Measurements from ENCODE around the gene RSPH6A.

GRCh38 chr19:45753548-45753947 lies 61.6 kb downstream of the RSPH6A start:
- TF ChIP-seq MYC (CRISPR knock-in tag; IDR thresholded peaks at IDR 0.05; ENCODE audit: borderline replicate concordance) (no peak), ZFX (CRISPR knock-in tag; IDR thresholded peaks at IDR 0.05; ENCODE audit: low read depth) (no peak), REPIN1 (CRISPR knock-in tag; IDR thresholded peaks at IDR 0.05; ENCODE audit: borderline replicate concordance, low read depth) (no peak), CTCF (CRISPR knock-in tag; IDR thresholded peaks at IDR 0.05) (peak; percentile 50), HINFP (CRISPR knock-in tag; IDR thresholded peaks at IDR 0.05; ENCODE audit: low read depth) (no peak), ZNF709 (CRISPR knock-in tag; IDR thresholded peaks at IDR 0.05) (no peak), SKIL (CRISPR knock-in tag; IDR thresholded peaks at IDR 0.05; ENCODE audit: borderline replicate concordance) (no peak), ATF1 (CRISPR knock-in tag; IDR thresholded peaks at IDR 0.05) (no peak), ZNF282 (IDR thresholded peaks at IDR 0.05; ENCODE audit: partially characterized antibody) (no peak), EEA1 (CRISPR knock-in tag; IDR thresholded peaks at IDR 0.05; ENCODE audit: borderline replicate concordance) (no peak), CHCHD3 (CRISPR knock-in tag; IDR thresholded peaks at IDR 0.05) (no peak), FOXA1 (IDR thresholded peaks at IDR 0.05) (no peak), FOXA1 (CRISPR knock-in tag; IDR thresholded peaks at IDR 0.05) (no peak), ZMYM3 (CRISPR knock-in tag; IDR thresholded peaks at IDR 0.05) (no peak), MAFF (IDR thresholded peaks at IDR 0.05; ENCODE audit: low read depth, low read length) (no peak)

All from HepG2 (cell line).